SW480 (cell line): ENCODE data around the gene SUSD6.
"Not testable (repeated sequence)": the region's sequence is repeated elsewhere in the genome, so short reads cannot be mapped to it uniquely, and the experiment has no call there.

Experiments used
- DNase-seq: peaks from one replicate; pipeline ENCODE4 v3.0.0-alpha.2; 2016; ENCODE audit warnings: low spot score

Gene SUSD6

GRCh38 chr14:69620981-69621380 is 9.6 kb downstream of the SUSD6 start:
- DNase-seq = no peak

- no peak for DNase-seq
Measured at GRCh38 chr14:69624136-69624535, 12.7 kb downstream of the SUSD6 start.

- DNase-seq = peak; percentile 72
Measured at GRCh38 chr14:69625299-69626131, 14.1 kb downstream of the SUSD6 start.

- DNase-seq = no peak
Measured at GRCh38 chr14:69626132-69626500, 14.7 kb downstream of the SUSD6 start.

- no peak for DNase-seq
Measured at GRCh38 chr14:69629225-69630127, 18.1 kb downstream of the SUSD6 start.

GRCh38 chr14:69630360-69630759 is 19.0 kb downstream of the SUSD6 start:
- no peak for DNase-seq

GRCh38 chr14:69631509-69631908 is 20.1 kb downstream of the SUSD6 start:
- DNase-seq = no peak

GRCh38 chr14:69632164-69632563 is 20.8 kb downstream of the SUSD6 start:
- DNase-seq = no peak

- no peak for DNase-seq
Measured at GRCh38 chr14:69632593-69633151, 21.3 kb downstream of the SUSD6 start.

- DNase-seq = no peak
Measured at GRCh38 chr14:69633238-69633637, 21.8 kb downstream of the SUSD6 start.

GRCh38 chr14:69635981-69636639 is 24.7 kb downstream of the SUSD6 start:
- no peak for DNase-seq

- DNase-seq = no peak
Measured at GRCh38 chr14:69636718-69637480, 25.5 kb downstream of the SUSD6 start.

GRCh38 chr14:69637503-69638031 is 26.2 kb downstream of the SUSD6 start:
- DNase-seq = no peak

GRCh38 chr14:69640931-69641330 is 29.5 kb downstream of the SUSD6 start:
- DNase-seq = no peak

- DNase-seq = not testable (repeated sequence)
Measured at GRCh38 chr14:69642212-69642793, 30.9 kb downstream of the SUSD6 start.

GRCh38 chr14:69643430-69644200 is 32.2 kb downstream of the SUSD6 start:
- DNase-seq = peak; percentile 92

- DNase-seq = no peak
Measured at GRCh38 chr14:69644814-69645213, 33.4 kb downstream of the SUSD6 start.

GRCh38 chr14:69647213-69647612 is 35.8 kb downstream of the SUSD6 start:
- DNase-seq = no peak

GRCh38 chr14:69647642-69648041 is 36.2 kb downstream of the SUSD6 start:
- not testable (repeated sequence) for DNase-seq
